GM12878 (cell line): Measurements from ENCODE around the gene MYO1E. TPM values are rescaled to one million over a fixed set of nuclear protein-coding genes. Genes with fewer than 3 reads are reported as not detected.

Source experiments
- ATAC-seq: fragments of 200-7000 bp; cut with Tn5 transposase; 3 replicates; pipeline ENCODE4 v1.9.1; 2020; ENCODE audit warnings: mild to moderate bottlenecking, moderate library complexity
- BruUV-seq: library from RNA; stranded (reverse); fragments of 400-500 nt; replicated peaks from 2 replicates; lab custom pipeline; 2021; lab: Mats Ljungman, UMichigan
- CTCF ChIA-PET: fragments of 300-600 bp; sonication (Branson Sonifier 250); formaldehyde crosslinking; extraction: SDS; loops from one replicate; lab custom pipeline; 2021; ENCODE audit warnings: inconsistent platforms; lab: Yijun Ruan, JAX
- POLR2A ChIA-PET: fragments of 350-600 bp; formaldehyde crosslinking; extraction: SDS; loops from one replicate; lab custom pipeline; 2021; ENCODE audit warnings: inconsistent platforms; lab: Charles Lee
- RAD21 ChIA-PET: fragments of 300-600 bp; sonication (Branson Sonifier 250); formaldehyde crosslinking; loops from one replicate; lab custom pipeline; 2023; ENCODE audit warnings: antibody characterized with exemption; ENCODE audit not compliant: unreplicated experiment; lab: Charles Lee
- SMC1A ChIA-PET: fragments of 300-600 bp; sonication (Branson Sonifier 250); formaldehyde crosslinking; loops from one replicate; lab custom pipeline; 2023; ENCODE audit not compliant: unreplicated experiment, uncharacterized antibody; lab: Charles Lee
- DNase-seq: peaks from one replicate; pipeline ENCODE4 v3.0.0-alpha.2; 2011; ENCODE audit warnings: low read depth, low spot score
- FAIRE-seq: peaks from 3 replicates; lab custom pipeline; 2011; peaks lifted over from hg19 to GRCh38; lab: Jason Lieb, UNC
- H2AFZ ChIP-seq: 2 replicates; pipeline ENCODE4 v1.6.0; 2011; ENCODE audit warnings: low read depth, low read length, control low read depth; ENCODE audit not compliant: control insufficient read depth
- H3K27ac ChIP-seq: 2 replicates; pipeline ENCODE4 v1.5.1; 2011; ENCODE audit warnings: control low read depth; ENCODE audit not compliant: control insufficient read depth, insufficient read depth
- H3K27me3 ChIP-seq, 2 experiments: replicated peaks in 1 of 2; 2 replicates each; pipeline versions ENCODE4 v1.6.0 to v1.6.1; 2011; ENCODE audit warnings: low read length in 1 of 2; ENCODE audit not compliant: control insufficient read depth in 2 of 2, insufficient read depth in 2 of 2
- H3K36me3 ChIP-seq, 2 experiments: 2 replicates each; pipeline ENCODE4 v1.5.1; 2011; ENCODE audit warnings: low read length in 1 of 2; ENCODE audit not compliant: control insufficient read depth in 2 of 2, insufficient read depth in 2 of 2
- H3K4me1 ChIP-seq: 2 replicates; pipeline ENCODE4 v1.6.1; 2011; ENCODE audit warnings: mild to moderate bottlenecking, low read length, moderate library complexity, mixed read lengths; ENCODE audit not compliant: control insufficient read depth, insufficient read depth
- H3K4me2 ChIP-seq: 2 replicates; pipeline ENCODE4 v1.6.0; 2011; ENCODE audit warnings: control low read depth; ENCODE audit not compliant: control insufficient read depth, insufficient read depth
- H3K4me3 ChIP-seq: fragments of 200-600 bp; sonication (generic); 2 replicates; pipeline ENCODE4 v1.5.1; 2016
- H3K79me2 ChIP-seq: 2 replicates; pipeline ENCODE4 v1.6.0; 2011; ENCODE audit warnings: low read length; ENCODE audit not compliant: control insufficient read depth, insufficient read depth
- H3K9ac ChIP-seq: 2 replicates; pipeline ENCODE4 v1.8.0; 2011; ENCODE audit warnings: low read length, control low read depth, mixed read lengths; ENCODE audit not compliant: control insufficient read depth, insufficient read depth
- H3K9me3 ChIP-seq: replicated peaks from 3 replicates; pipeline ENCODE4 v1.5.1; 2011; ENCODE audit warnings: mild to moderate bottlenecking, low read length; ENCODE audit not compliant: control insufficient read depth, insufficient read depth
- H4K20me1 ChIP-seq: 2 replicates; pipeline ENCODE4 v1.6.0; 2011; ENCODE audit not compliant: control insufficient read depth, insufficient read depth
- CBX5 ChIP-seq: sonication (generic); IDR thresholded peaks from 2 replicates; pipeline ENCODE4 v1.6.1; 2016; ENCODE audit warnings: low read depth, moderate library complexity, mild to moderate bottlenecking, inconsistent platforms
- CEBPB ChIP-seq, 2 experiments: fragments of 150-350 bp in 1 of 2; IDR thresholded peaks; 2 replicates each; pipeline ENCODE4 v1.6.1; 2012 to 2014; ENCODE audit warnings: low read depth in 2 of 2, low read length in 2 of 2, borderline replicate concordance in 1 of 2, inconsistent platforms in 1 of 2
- ESRRA ChIP-seq: IDR thresholded peaks from 2 replicates; pipeline ENCODE4 v1.6.1; 2012; ENCODE audit warnings: mild to moderate bottlenecking, low read length, improper control_type of control experiment
- RCOR1 ChIP-seq: conservative IDR thresholded peaks from 2 replicates; pipeline ENCODE4 v1.6.1; 2012; ENCODE audit warnings: low read depth, low read length, improper control_type of control experiment
- TCF12 ChIP-seq: IDR thresholded peaks from 2 replicates; pipeline ENCODE4 v1.6.1; 2011; ENCODE audit warnings: low read depth, mild to moderate bottlenecking, low read length
- WGBS: methylation state at CpG from one replicate; pipeline ENCODE4 v1.1.6; 2016; ENCODE audit warnings: low lambda C conversion rate; ENCODE audit not compliant: insufficient replicate concordance, insufficient coverage; ENCODE audit errors: missing lambda C conversion rate; 5-methylcytosine and 5-hydroxymethylcytosine counted together
- in situ Hi-C: fragments of 300-500 bp; cut with MboI; formaldehyde crosslinking; loops from 9 replicates; pipeline ENCODE4 v1.14.3; 2018; ENCODE audit warnings: mixed read lengths
- intact Hi-C: fragments of 100-400 bp; cut with micrococcal nuclease; formaldehyde crosslinking; loops from one replicate; pipeline ENCODE4 v1.14.2; 2022; ENCODE audit not compliant: unreplicated experiment
- polyA plus RNA-seq, 11 experiments: library from polyadenylated mRNA; depleted of rRNA in 4 of 11; unstranded in 6 of 11; stranded (reverse) in 5 of 11; fragments of >200 nt; fragmentation: Nextera tagmentation in 4 of 11; fragmentation: Illumina TruSeq in 1 of 11; extraction: Ambion mirVana in 4 of 11; extraction: Trizol in 1 of 11; gene quantifications; 1 replicate in 1 of 11; 2 replicates in 10 of 11; pipeline versions ENCODE4 v1.2.1 to v1.2.3, GENCODE V29; 2011 to 2016; ENCODE audit warnings: inconsistent platforms in 2 of 11, missing spikeins in 2 of 11, low read depth in 1 of 11
- total RNA-seq, 4 experiments: library from RNA; depleted of rRNA in 3 of 4; stranded (reverse); fragments of >200 nt in 3 of 4; fragmentation: Illumina TruSeq in 1 of 4; extraction: Trizol in 1 of 4; gene quantifications; 2 replicates each; pipeline versions ENCODE4 v1.2.1 to v1.2.3, GENCODE V29; 2013 to 2021

MYO1E gene
- total and polyA plus RNA-seq, 10 of the 15 experiments (the other 5 are each of a cell fraction or from before 2014, with no cell fraction given), result 10.3 to 266 (median 64.9) TPM

DNA sequence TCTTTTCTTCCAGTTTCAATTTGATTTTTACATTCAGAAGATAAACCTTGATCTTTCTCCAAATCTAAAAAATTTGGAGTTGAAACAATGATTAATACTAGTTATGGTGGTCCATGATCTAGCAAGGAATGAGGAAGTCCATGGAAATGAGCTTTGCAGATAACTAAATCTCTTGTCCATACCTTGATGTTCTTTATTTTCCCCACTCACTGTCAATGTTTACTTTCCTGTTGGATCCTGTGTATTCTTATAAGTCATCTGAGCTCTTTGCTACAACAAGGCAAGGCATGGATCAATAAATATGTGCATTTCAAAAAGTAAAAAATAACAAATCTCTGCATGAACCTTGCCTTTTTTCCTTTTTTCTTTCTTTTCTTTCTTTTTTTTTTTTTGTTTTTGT is 6.2 kb upstream of the MYO1E start:
- POLR2A ChIA-PET, result interaction anchor here (0.9 to 1.0 kb wide), 3 partner anchors 58 to 400 kb away, joined by 3 to 4 read pairs (median 3); no protein-coding TSS in a partner anchor
- TF ChIP-seq RCOR1, result no peak
- no peak for TF ChIP-seq CBX5

DNA sequence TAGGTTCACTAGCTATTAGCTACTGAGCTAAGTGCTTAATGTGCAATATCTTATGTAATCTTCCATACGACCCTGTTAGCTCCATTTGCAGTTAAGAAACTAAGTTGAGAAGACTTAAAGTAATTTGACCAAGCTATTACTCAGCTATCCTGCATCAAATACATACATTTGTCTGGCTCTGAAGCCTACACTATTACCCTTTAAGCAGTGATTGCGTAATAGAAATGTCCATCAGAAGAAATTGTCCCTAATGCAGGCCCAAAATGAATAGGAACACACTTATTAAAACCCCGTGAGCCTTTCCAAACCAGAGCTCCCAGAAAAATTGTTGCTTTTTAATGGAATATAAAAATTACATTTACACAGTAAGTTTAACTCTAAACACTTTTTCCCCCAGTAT is 5.3 kb upstream of the MYO1E start:
- no peak overlapping the region for H3K4me3 ChIP-seq
- H3K9me3 ChIP-seq, result no peaks in the 10 kb centered on the region
- no TSS peak for BruUV-seq
- no peaks in the 10 kb centered on the region; the same call in 1 of the 2 replicates for H3K4me1 ChIP-seq
- no peak overlapping the region for H3K9ac ChIP-seq
- ChIA-PET RAD21 (interaction anchor here (0.7 to 5.9 kb wide), 6 partner anchors 11 to 115 kb away, joined by 3 to 65 read pairs (median 4); no protein-coding TSS in a partner anchor), POLR2A (interaction anchor here (1.0 kb wide), 1 partner anchor 59 kb away, joined by 3 read pairs; no protein-coding TSS in a partner anchor), CTCF (interaction anchor here (0.7 to 4.8 kb wide), 11 partner anchors 18 to 398 kb away, joined by 3 to 49 read pairs (median 3); no protein-coding TSS in a partner anchor), SMC1A (interaction anchor here (0.7 to 5.3 kb wide), 13 partner anchors 9 to 428 kb away, joined by 3 to 56 read pairs (median 4); no protein-coding TSS in a partner anchor)
- TF ChIP-seq TCF12, result no peak
- no peak for TF ChIP-seq ESRRA
- peak in 1 of 2 experiments; percentile 43; a peak in 1 of 4 replicates for TF ChIP-seq CEBPB (IDR thresholded peaks at IDR 0.05; ENCODE audit: borderline replicate concordance in 1 of 2, low read depth in 2 of 2, low read length in 2 of 2)
- H2AFZ ChIP-seq, result no peak overlapping the region
- H3K27ac ChIP-seq, result no peak overlapping the region
- no peaks in the 10 kb centered on the region for H3K27me3 ChIP-seq
- DNase-seq (no peak), ATAC-seq (no peak), FAIRE-seq (no peak)
- no peak overlapping the region for H3K4me2 ChIP-seq
- no peaks in the 10 kb centered on the region for H4K20me1 ChIP-seq
- peaks cover 20% of the 10 kb centered on the region for H3K79me2 ChIP-seq
- H3K36me3 ChIP-seq, result no peaks in the 10 kb centered on the region
- WGBS, result 86% methylated on average over 3 of the region's 3 CpGs
- in situ Hi-C loops, result loop anchor here (5.0 kb wide), 1 partner anchor 114 kb away; no protein-coding TSS in a partner anchor
- intact Hi-C loops, result loop anchor here (2.0 kb wide), 1 partner anchor 115 kb away; no protein-coding TSS in a partner anchor

More for the DNA sequence above, 6.2 kb upstream of the MYO1E start:
- intact Hi-C loops (no loop called here), in situ Hi-C loops (loop anchor here (5.0 kb wide), 1 partner anchor 113 kb away; no protein-coding TSS in a partner anchor)
- H2AFZ ChIP-seq, result no peak overlapping the region
- BruUV-seq, result no TSS peak
- ATAC-seq (no peak), FAIRE-seq (no peak), DNase-seq (no peak)
- no peaks in the 10 kb centered on the region for H3K36me3 ChIP-seq
- no peak overlapping the region for H3K4me3 ChIP-seq
- RAD21 ChIA-PET, result interaction anchor here (1.5 to 5.9 kb wide), 2 partner anchors 10 to 32 kb away, joined by 4 to 65 read pairs; no protein-coding TSS in a partner anchor
- H3K27me3 ChIP-seq, result no peaks in the 10 kb centered on the region
- no peak overlapping the region for H3K9ac ChIP-seq
- no peak overlapping the region for H3K4me2 ChIP-seq
- CTCF ChIA-PET, result interaction anchor here (0.9 to 4.8 kb wide), 7 partner anchors 17 to 150 kb away, joined by 3 to 49 read pairs (median 4); no protein-coding TSS in a partner anchor
- SMC1A ChIA-PET, result interaction anchor here (0.6 to 5.3 kb wide), 10 partner anchors 9 to 119 kb away, joined by 3 to 56 read pairs (median 4); no protein-coding TSS in a partner anchor
- H3K4me1 ChIP-seq, result peaks cover 4% of the 10 kb centered on the region
- H3K79me2 ChIP-seq, result peaks cover 12% of the 10 kb centered on the region
- no peaks in the 10 kb centered on the region for H3K9me3 ChIP-seq
- no peak overlapping the region for H3K27ac ChIP-seq
- no peaks in the 10 kb centered on the region for H4K20me1 ChIP-seq
